HepG2 (cell line): ENCODE results near the gene PPP4R3A. TPM values are rescaled to one million over a fixed set of nuclear protein-coding genes. Genes with fewer than 3 reads are reported as not detected.
A peak's percentile ranks its signal among the peaks of the same experiment; 100 is the strongest.
"Not testable (repeated sequence)": the region's sequence is repeated elsewhere in the genome, so short reads cannot be mapped to it uniquely, and the experiment has no call there.

ENCODE experiments used
- ATAC-seq: fragments of 200-7000 bp; cut with Tn5 transposase; 3 replicates; pipeline ENCODE4 v1.9.1; 2020; ENCODE audit warnings: mild to moderate bottlenecking, moderate library complexity
- BruUV-seq: library from RNA; stranded (reverse); fragments of 400-500 nt; replicated peaks from 2 replicates; lab custom pipeline; 2021; lab: Mats Ljungman, UMichigan
- CTCF ChIA-PET: fragments of 300-600 bp; formaldehyde crosslinking; extraction: SDS; loops from one replicate; lab custom pipeline; 2021; ENCODE audit warnings: low total read pairs, inconsistent platforms, low intra/inter-chr PET ratio; lab: Yijun Ruan, JAX
- POLR2A ChIA-PET: fragments of 350-600 bp; sonication (Branson Sonifier 250); formaldehyde crosslinking; loops from one replicate; lab custom pipeline; 2020; ENCODE audit warnings: antibody characterized with exemption, inconsistent platforms; lab: Yijun Ruan, JAX
- DNase-seq: peaks from one replicate; pipeline ENCODE4 v3.0.0-alpha.2; 2015; ENCODE audit warnings: low spot score
- FAIRE-seq: peaks from 3 replicates; lab custom pipeline; 2011; peaks lifted over from hg19 to GRCh38; lab: Jason Lieb, UNC
- H2AFZ ChIP-seq: one replicate; pipeline ENCODE4 v1.6.1; 2011; ENCODE audit warnings: low read length, inconsistent platforms
- H3K27ac ChIP-seq: fragments of 300-600 bp; 3 replicates; pipeline ENCODE4 v1.8.0; 2011; ENCODE audit warnings: mixed run types, mild to moderate bottlenecking, mixed read lengths, low read length, inconsistent platforms; ENCODE audit not compliant: insufficient read depth; ENCODE audit errors: extremely low read length
- H3K27me3 ChIP-seq, 2 experiments: fragments of 200-600 bp in 1 of 2; 2 replicates in 1 of 2; 3 replicates in 1 of 2; pipeline versions ENCODE4 v1.6.0 to v1.8.0; 2011; ENCODE audit warnings: low read length in 2 of 2, mild to moderate bottlenecking in 2 of 2, moderate library complexity in 2 of 2, inconsistent platforms in 1 of 2; ENCODE audit not compliant: insufficient read depth in 2 of 2, control insufficient read depth in 1 of 2
- H3K36me3 ChIP-seq, 2 experiments: fragments of 200-600 bp in 1 of 2; replicated peaks in 1 of 2; 2 replicates in 1 of 2; 3 replicates in 1 of 2; pipeline versions ENCODE4 v1.5.1 to v1.8.0; 2011; ENCODE audit warnings: low read length in 2 of 2, inconsistent platforms in 1 of 2; ENCODE audit not compliant: insufficient read depth in 2 of 2, control insufficient read depth in 1 of 2
- H3K4me1 ChIP-seq: 2 replicates; pipeline ENCODE4 v1.5.1; 2012; ENCODE audit warnings: low read length, inconsistent platforms; ENCODE audit not compliant: insufficient read depth
- H3K4me2 ChIP-seq: 2 replicates; pipeline ENCODE4 v1.6.0; 2011; ENCODE audit warnings: low read depth, low read length, inconsistent platforms
- H3K4me3 ChIP-seq, 3 experiments: fragments of 200-600 bp in 1 of 3; sonication (generic), shearing (Covaris generic) in 1 of 3; replicated peaks in 1 of 3; 2 replicates each; pipeline ENCODE4 v1.5.1; 2011 to 2016; ENCODE audit warnings: low read length in 3 of 3, inconsistent platforms in 2 of 3, low read depth in 2 of 3, mild to moderate bottlenecking in 2 of 3, control low read depth in 1 of 3, mixed read lengths in 1 of 3; ENCODE audit not compliant: insufficient read depth in 1 of 3
- H3K79me2 ChIP-seq: one replicate; pipeline ENCODE4 v1.6.1; 2011; ENCODE audit warnings: low read length, inconsistent platforms; ENCODE audit not compliant: insufficient read depth
- H3K9ac ChIP-seq: 2 replicates; pipeline ENCODE4 v1.6.0; 2011; ENCODE audit warnings: mild to moderate bottlenecking, low read depth, low read length, inconsistent platforms; ENCODE audit not compliant: insufficient read depth
- H3K9me3 ChIP-seq: 2 replicates; pipeline ENCODE4 v1.5.1; 2012; ENCODE audit warnings: mild to moderate bottlenecking, low read length
- H4K20me1 ChIP-seq: 2 replicates; pipeline ENCODE4 v1.6.0; 2011; ENCODE audit warnings: inconsistent platforms, mild to moderate bottlenecking, low read length, moderate library complexity; ENCODE audit not compliant: insufficient read depth
- CEBPB ChIP-seq: IDR thresholded peaks from 2 replicates; pipeline ENCODE4 v1.6.1; 2011; ENCODE audit warnings: low read depth, low read length, improper control_type of control experiment, borderline replicate concordance
- CEBPG ChIP-seq: IDR thresholded peaks from 2 replicates; pipeline ENCODE4 v1.6.1; 2016
- FOXP1 ChIP-seq, 2 experiments: fragments of 450-650 bp in 1 of 2; IDR thresholded peaks; 2 replicates each; pipeline ENCODE4 v1.6.1; 2017 to 2018; ENCODE audit warnings: antibody characterized with exemption in 1 of 2
- NFYB ChIP-seq: sonication (generic); formaldehyde crosslinking; IDR thresholded peaks from 2 replicates; pipeline ENCODE4 v1.4.0; 2020; ENCODE audit warnings: missing genetic modification reagents
- ZNF7 ChIP-seq: IDR thresholded peaks from 2 replicates; pipeline ENCODE4 v1.6.1; 2016; ENCODE audit warnings: missing biosample characterization, missing genetic modification reagents
- ZSCAN9 ChIP-seq: IDR thresholded peaks from 2 replicates; pipeline ENCODE4 v1.6.1; 2016; ENCODE audit warnings: borderline replicate concordance
- WGBS: methylation state at CpG from one replicate; pipeline ENCODE4 v1.1.6; 2017; ENCODE audit warnings: low lambda C conversion rate; 5-methylcytosine and 5-hydroxymethylcytosine counted together
- in situ Hi-C: cut with HindIII; loops from 2 replicates; pipeline ENCODE4 v1.10.0; 2017; ENCODE audit warnings: low pct_unique_long_range_greater_than_20kb; ENCODE audit not compliant: extremely low pct_ligation_motif_present
- intact Hi-C: fragments of 100-400 bp; cut with micrococcal nuclease; formaldehyde crosslinking; loops from one replicate; pipeline ENCODE4 v1.10.0; 2022; ENCODE audit not compliant: unreplicated experiment
- polyA plus RNA-seq, 8 experiments: library from polyadenylated mRNA; depleted of rRNA in 3 of 8; stranded (reverse) in 7 of 8; unstranded in 1 of 8; fragments of >200 nt; fragmentation: Illumina TruSeq in 4 of 8; extraction: Trizol in 4 of 8; gene quantifications; 2 replicates each; pipeline versions ENCODE4 v1.2.1 to v1.2.3, GENCODE V29; 2011 to 2016; ENCODE audit warnings: low read depth in 4 of 8, missing spikeins in 1 of 8, mixed read lengths in 1 of 8; ENCODE audit not compliant: insufficient read depth in 1 of 8
- total RNA-seq, 5 experiments: library from RNA; depleted of rRNA; stranded (reverse); fragments of >200 nt; fragmentation: Illumina TruSeq; extraction: Trizol; gene quantifications; 2 replicates each; pipeline ENCODE4 v1.2.3, GENCODE V29; 2016; ENCODE audit warnings: low read depth in 1 of 5
- TF ChIP-seq, protein P1 (sequence below): sonication (generic); formaldehyde crosslinking; IDR thresholded peaks from 2 replicates; pipeline ENCODE4 v1.4.0; 2020; ENCODE audit warnings: missing genetic modification reagents, borderline replicate concordance
- TF ChIP-seq, protein P2 (sequence below): IDR thresholded peaks from 2 replicates; pipeline ENCODE4 v1.6.1; 2016; ENCODE audit warnings: missing compliant biosample characterization, missing genetic modification reagents, borderline replicate concordance

Gene PPP4R3A
- total and polyA plus RNA-seq, 2 of the 13 experiments (the other 11 are each of a cell fraction or from before 2014, with no cell fraction given), result 22.5 to 57.4 TPM

- Histone ChIP-seq H3K79me2 (peaks cover 91% of the 10 kb centered on the region), H3K36me3 (peaks cover 2 to 12% of the 10 kb centered on the region in 2 experiments; a peak in 4 of 5 replicates), H3K4me1 (peaks cover 39% of the 10 kb centered on the region), H4K20me1 (peaks cover 55% of the 10 kb centered on the region)
- H3K9ac ChIP-seq, DNase-seq, H2AFZ ChIP-seq, H3K9me3 ChIP-seq, ATAC-seq, H3K27ac ChIP-seq, H3K4me3 ChIP-seq, CTCF ChIA-PET, BruUV-seq, H3K27me3 ChIP-seq, in situ Hi-C loops, FAIRE-seq, intact Hi-C loops, H3K4me2 ChIP-seq: not testable (repeated sequence)
- POLR2A ChIA-PET, result interaction anchor here (1.4 kb wide), 1 partner anchor 15 kb away, joined by 5 read pairs; no protein-coding TSS in a partner anchor
- 77% methylated on average over 8 of the region's 8 CpGs for WGBS
- peak; percentile 57 for TF ChIP-seq ZNF7 (CRISPR knock-in tag)
Observed at GRCh38 chr14:91494392-91495065, 15.6 kb downstream of the PPP4R3A start.

DNA sequence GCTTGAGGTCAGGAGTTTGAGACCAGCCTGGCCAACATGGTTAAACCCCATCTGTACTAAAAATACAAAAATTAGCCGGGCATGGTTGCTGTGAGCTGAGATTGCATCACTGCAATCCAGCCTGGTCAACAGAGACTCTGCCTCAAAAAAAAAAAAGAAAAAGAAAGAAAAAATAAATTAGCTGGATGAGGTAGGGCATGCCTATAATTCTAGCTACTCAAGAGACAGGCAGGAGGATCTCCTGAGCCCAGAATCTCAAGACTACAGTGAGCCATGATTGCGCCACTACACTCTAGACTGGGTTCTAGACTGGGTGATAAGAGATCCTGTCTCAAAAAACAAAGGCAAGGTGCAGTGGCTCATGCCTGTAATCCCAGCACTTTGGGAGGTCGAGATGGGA, 16.9 kb downstream of the PPP4R3A start:
- Histone ChIP-seq H3K4me1 (peaks cover 39% of the 10 kb centered on the region), H3K79me2 (peaks cover 87% of the 10 kb centered on the region), H3K9me3 (no peaks in the 10 kb centered on the region), H3K36me3 (peaks cover 1 to 19% of the 10 kb centered on the region in 2 experiments; a peak in 4 of 5 replicates), H3K27me3 (no peaks in the 10 kb centered on the region), H3K4me3 (no peak overlapping the region), H3K27ac (no peak overlapping the region), H2AFZ (no peak overlapping the region), H4K20me1 (peaks cover 51% of the 10 kb centered on the region), H3K4me2 (no peak overlapping the region), H3K9ac (no peak overlapping the region)
- 96% methylated on average over 3 of the region's 3 CpGs for WGBS
- ATAC-seq (no peak), FAIRE-seq (no peak), DNase-seq (no peak)
- BruUV-seq, result no TSS peak
- intact Hi-C loops (no loop called here), in situ Hi-C loops (no loop called here)
- ChIA-PET CTCF (no interaction called here), POLR2A (no interaction called here)
- peak; percentile 2; the same call in 1 of the 2 replicates for TF ChIP-seq CEBPB
- TF ChIP-seq FOXP1 (IDR thresholded peaks at IDR 0.05), result no peak
- no peak for TF ChIP-seq FOXP1 (CRISPR knock-in tag; IDR thresholded peaks at IDR 0.05)
- TF ChIP-seq, protein P1, sequence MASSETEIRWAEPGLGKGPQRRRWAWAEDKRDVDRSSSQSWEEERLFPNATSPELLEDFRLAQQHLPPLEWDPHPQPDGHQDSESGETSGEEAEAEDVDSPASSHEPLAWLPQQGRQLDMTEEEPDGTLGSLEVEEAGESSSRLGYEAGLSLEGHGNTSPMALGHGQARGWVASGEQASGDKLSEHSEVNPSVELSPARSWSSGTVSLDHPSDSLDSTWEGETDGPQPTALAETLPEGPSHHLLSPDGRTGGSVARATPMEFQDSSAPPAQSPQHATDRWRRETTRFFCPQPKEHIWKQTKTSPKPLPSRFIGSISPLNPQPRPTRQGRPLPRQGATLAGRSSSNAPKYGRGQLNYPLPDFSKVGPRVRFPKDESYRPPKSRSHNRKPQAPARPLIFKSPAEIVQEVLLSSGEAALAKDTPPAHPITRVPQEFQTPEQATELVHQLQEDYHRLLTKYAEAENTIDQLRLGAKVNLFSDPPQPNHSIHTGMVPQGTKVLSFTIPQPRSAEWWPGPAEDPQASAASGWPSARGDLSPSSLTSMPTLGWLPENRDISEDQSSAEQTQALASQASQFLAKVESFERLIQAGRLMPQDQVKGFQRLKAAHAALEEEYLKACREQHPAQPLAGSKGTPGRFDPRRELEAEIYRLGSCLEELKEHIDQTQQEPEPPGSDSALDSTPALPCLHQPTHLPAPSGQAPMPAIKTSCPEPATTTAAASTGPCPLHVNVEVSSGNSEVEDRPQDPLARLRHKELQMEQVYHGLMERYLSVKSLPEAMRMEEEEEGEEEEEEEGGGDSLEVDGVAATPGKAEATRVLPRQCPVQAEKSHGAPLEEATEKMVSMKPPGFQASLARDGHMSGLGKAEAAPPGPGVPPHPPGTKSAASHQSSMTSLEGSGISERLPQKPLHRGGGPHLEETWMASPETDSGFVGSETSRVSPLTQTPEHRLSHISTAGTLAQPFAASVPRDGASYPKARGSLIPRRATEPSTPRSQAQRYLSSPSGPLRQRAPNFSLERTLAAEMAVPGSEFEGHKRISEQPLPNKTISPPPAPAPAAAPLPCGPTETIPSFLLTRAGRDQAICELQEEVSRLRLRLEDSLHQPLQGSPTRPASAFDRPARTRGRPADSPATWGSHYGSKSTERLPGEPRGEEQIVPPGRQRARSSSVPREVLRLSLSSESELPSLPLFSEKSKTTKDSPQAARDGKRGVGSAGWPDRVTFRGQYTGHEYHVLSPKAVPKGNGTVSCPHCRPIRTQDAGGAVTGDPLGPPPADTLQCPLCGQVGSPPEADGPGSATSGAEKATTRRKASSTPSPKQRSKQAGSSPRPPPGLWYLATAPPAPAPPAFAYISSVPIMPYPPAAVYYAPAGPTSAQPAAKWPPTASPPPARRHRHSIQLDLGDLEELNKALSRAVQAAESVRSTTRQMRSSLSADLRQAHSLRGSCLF, result no peak
- TF ChIP-seq, protein P2, sequence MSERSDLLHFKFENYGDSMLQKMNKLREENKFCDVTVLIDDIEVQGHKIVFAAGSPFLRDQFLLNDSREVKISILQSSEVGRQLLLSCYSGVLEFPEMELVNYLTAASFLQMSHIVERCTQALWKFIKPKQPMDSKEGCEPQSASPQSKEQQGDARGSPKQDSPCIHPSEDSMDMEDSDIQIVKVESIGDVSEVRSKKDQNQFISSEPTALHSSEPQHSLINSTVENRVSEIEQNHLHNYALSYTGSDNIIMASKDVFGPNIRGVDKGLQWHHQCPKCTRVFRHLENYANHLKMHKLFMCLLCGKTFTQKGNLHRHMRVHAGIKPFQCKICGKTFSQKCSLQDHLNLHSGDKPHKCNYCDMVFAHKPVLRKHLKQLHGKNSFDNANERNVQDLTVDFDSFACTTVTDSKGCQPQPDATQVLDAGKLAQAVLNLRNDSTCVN, result peak; percentile 89
- no peak for TF ChIP-seq ZSCAN9 (CRISPR knock-in tag)
- TF ChIP-seq NFYB (CRISPR knock-in tag), result no peak
- peak; percentile 21; the same call in 1 of the 2 replicates for TF ChIP-seq CEBPG (CRISPR knock-in tag)
- TF ChIP-seq, all 625 proteins: peak for 3
